Panc1 (cell line): ENCODE results near the gene KRI1. TPM values are rescaled to one million over a fixed set of nuclear protein-coding genes. Genes with fewer than 3 reads are reported as not detected.

Experiments used
- ATAC-seq: fragments of 200-7000 bp; cut with Tn5 transposase; 2 replicates; pipeline ENCODE4 v1.9.1; 2020; ENCODE audit warnings: mild to moderate bottlenecking, moderate library complexity
- BruUV-seq: library from RNA; stranded (reverse); fragments of 400-500 nt; replicated peaks from 2 replicates; lab custom pipeline; 2021; lab: Mats Ljungman, UMichigan
- CTCF ChIA-PET: fragments of 300-600 bp; sonication (Branson Sonifier 250); formaldehyde crosslinking; loops from one replicate; lab custom pipeline; 2022; ENCODE audit warnings: antibody characterized with exemption; lab: Charles Lee
- POLR2A ChIA-PET: fragments of 300-600 bp; sonication (Branson Sonifier 250); formaldehyde crosslinking; loops from one replicate; lab custom pipeline; 2022; ENCODE audit warnings: antibody characterized with exemption; lab: Charles Lee
- DNase-seq: peaks from one replicate; pipeline ENCODE4 v3.0.0-alpha.2; 2010; ENCODE audit warnings: low read depth, low spot score
- H3K27ac ChIP-seq: 2 replicates; pipeline ENCODE4 v1.5.1; 2011; ENCODE audit warnings: mild to moderate bottlenecking, low read length, inconsistent platforms
- H3K27me3 ChIP-seq: fragments of 200-500 bp; sonication (Bioruptor generic); 2 replicates; pipeline ENCODE4 v1.6.0; 2014; ENCODE audit warnings: low read length, inconsistent platforms; ENCODE audit not compliant: control insufficient read depth, insufficient read depth
- H3K36me3 ChIP-seq: fragments of 200-500 bp; sonication (Bioruptor generic); 2 replicates; pipeline ENCODE4 v1.5.1; 2014; ENCODE audit warnings: inconsistent platforms, mild to moderate bottlenecking, low read length, moderate library complexity; ENCODE audit not compliant: control insufficient read depth, insufficient read depth
- H3K4me1 ChIP-seq: 2 replicates; pipeline ENCODE4 v1.5.1; 2011; ENCODE audit warnings: inconsistent platforms, mild to moderate bottlenecking, low read length, moderate library complexity; ENCODE audit not compliant: control insufficient read depth, insufficient read depth
- H3K4me3 ChIP-seq, 2 experiments: 2 replicates each; pipeline ENCODE4 v1.5.1; 2011 to 2012; ENCODE audit warnings: low read depth in 2 of 2, low read length in 2 of 2, mild to moderate bottlenecking in 2 of 2, inconsistent platforms in 1 of 2, moderate library complexity in 1 of 2
- H3K9me3 ChIP-seq: fragments of 200-500 bp; sonication (Bioruptor generic); 2 replicates; pipeline ENCODE4 v1.5.1; 2014; ENCODE audit warnings: low read depth, mild to moderate bottlenecking, inconsistent platforms, low read length, moderate library complexity; ENCODE audit not compliant: control insufficient read depth, insufficient read depth
- POLR2AphosphoS5 ChIP-seq: IDR thresholded peaks from 2 replicates; pipeline ENCODE4 v1.6.1; 2012; ENCODE audit warnings: mild to moderate bottlenecking, low read depth, low read length, moderate library complexity
- REST ChIP-seq, 2 experiments: IDR thresholded peaks; 2 replicates each; pipeline ENCODE4 v1.6.1; 2011 to 2012; ENCODE audit warnings: low read depth in 2 of 2, control low read depth in 1 of 2, low read length in 1 of 2, mild to moderate bottlenecking in 1 of 2, moderate library complexity in 1 of 2; ENCODE audit not compliant: insufficient read depth in 1 of 2
- SIN3A ChIP-seq: IDR thresholded peaks from 2 replicates; pipeline ENCODE4 v1.6.1; 2012; ENCODE audit warnings: low read depth, mild to moderate bottlenecking, low read length, moderate library complexity, borderline replicate concordance; ENCODE audit not compliant: insufficient read depth
- TCF7L2 ChIP-seq: IDR thresholded peaks from 2 replicates; pipeline ENCODE4 v1.6.1; 2011; ENCODE audit warnings: mild to moderate bottlenecking, low read depth, low read length, inconsistent platforms
- in situ Hi-C: cut with HindIII; loops from 2 replicates; pipeline ENCODE4 v1.10.0; 2016; ENCODE audit warnings: low sequenced_read_pairs, low pct_unique_long_range_greater_than_20kb
- intact Hi-C: fragments of 100-400 bp; cut with micrococcal nuclease; formaldehyde crosslinking; loops from one replicate; pipeline ENCODE4 v1.10.0; 2022; ENCODE audit not compliant: unreplicated experiment
- total RNA-seq: library from RNA; stranded (reverse); gene quantifications from one replicate; pipeline ENCODE4 v1.2.1, GENCODE V29; 2021; ENCODE audit not compliant: unreplicated experiment
- TF ChIP-seq, protein P1 (sequence below): fragments of 450-650 bp; IDR thresholded peaks from 2 replicates; pipeline ENCODE4 v1.5.1; 2017; ENCODE audit warnings: mild to moderate bottlenecking

The KRI1 gene
- total RNA-seq, 1 experiment from 2014 or later: 34.5 TPM

DNA sequence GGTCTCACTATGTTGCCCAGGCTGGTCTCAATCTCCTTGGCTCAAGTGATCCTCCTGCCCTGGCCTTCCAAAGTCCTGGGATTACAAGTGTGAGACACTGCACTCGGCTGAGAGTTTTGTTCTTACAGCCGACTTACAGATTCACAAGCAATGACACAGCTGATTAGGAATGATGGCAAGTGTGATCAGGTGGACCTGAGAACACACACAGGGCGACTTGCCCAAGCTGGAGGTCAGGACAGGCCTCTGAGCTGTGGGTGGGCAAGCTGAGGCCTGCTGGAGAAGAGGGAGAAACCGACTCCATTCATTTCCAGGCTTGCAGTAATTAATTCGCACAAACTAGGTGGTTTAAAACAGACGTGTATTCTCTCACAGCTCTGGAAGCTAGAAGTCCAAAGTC is 30.2 kb downstream of the KRI1 start:
- Histone ChIP-seq H3K4me1 (no peaks in the 10 kb centered on the region), H3K27me3 (no peaks in the 10 kb centered on the region), H3K36me3 (no peaks in the 10 kb centered on the region), H3K27ac (no peak overlapping the region), H3K4me3 (no peak overlapping the region), H3K9me3 (no peaks in the 10 kb centered on the region)
- no TSS peak for BruUV-seq
- CTCF ChIA-PET: interaction anchor here (0.6 kb wide), 2 partner anchors 122 to 169 kb away, joined by 3 to 8 read pairs; no protein-coding TSS in a partner anchor
- intact Hi-C loops: no loop called here
- ATAC-seq: no peak
- in situ Hi-C loops: no loop called here
- DNase-seq: no peak
- TF ChIP-seq, protein P1, sequence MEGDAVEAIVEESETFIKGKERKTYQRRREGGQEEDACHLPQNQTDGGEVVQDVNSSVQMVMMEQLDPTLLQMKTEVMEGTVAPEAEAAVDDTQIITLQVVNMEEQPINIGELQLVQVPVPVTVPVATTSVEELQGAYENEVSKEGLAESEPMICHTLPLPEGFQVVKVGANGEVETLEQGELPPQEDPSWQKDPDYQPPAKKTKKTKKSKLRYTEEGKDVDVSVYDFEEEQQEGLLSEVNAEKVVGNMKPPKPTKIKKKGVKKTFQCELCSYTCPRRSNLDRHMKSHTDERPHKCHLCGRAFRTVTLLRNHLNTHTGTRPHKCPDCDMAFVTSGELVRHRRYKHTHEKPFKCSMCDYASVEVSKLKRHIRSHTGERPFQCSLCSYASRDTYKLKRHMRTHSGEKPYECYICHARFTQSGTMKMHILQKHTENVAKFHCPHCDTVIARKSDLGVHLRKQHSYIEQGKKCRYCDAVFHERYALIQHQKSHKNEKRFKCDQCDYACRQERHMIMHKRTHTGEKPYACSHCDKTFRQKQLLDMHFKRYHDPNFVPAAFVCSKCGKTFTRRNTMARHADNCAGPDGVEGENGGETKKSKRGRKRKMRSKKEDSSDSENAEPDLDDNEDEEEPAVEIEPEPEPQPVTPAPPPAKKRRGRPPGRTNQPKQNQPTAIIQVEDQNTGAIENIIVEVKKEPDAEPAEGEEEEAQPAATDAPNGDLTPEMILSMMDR: no peak
- no peak for TF ChIP-seq SIN3A
- no peak for TF ChIP-seq REST (IDR thresholded peaks at IDR 0.05; ENCODE audit: insufficient read depth in 1 of 2, low read depth in 2 of 2, low read length in 1 of 2)
- TF ChIP-seq TCF7L2: no peak
- no peak for TF ChIP-seq POLR2AphosphoS5
- POLR2A ChIA-PET: interaction anchor here (0.6 to 0.7 kb wide), 2 partner anchors 17 to 24 kb away, joined by 4 to 14 read pairs; no protein-coding TSS in a partner anchor

DNA sequence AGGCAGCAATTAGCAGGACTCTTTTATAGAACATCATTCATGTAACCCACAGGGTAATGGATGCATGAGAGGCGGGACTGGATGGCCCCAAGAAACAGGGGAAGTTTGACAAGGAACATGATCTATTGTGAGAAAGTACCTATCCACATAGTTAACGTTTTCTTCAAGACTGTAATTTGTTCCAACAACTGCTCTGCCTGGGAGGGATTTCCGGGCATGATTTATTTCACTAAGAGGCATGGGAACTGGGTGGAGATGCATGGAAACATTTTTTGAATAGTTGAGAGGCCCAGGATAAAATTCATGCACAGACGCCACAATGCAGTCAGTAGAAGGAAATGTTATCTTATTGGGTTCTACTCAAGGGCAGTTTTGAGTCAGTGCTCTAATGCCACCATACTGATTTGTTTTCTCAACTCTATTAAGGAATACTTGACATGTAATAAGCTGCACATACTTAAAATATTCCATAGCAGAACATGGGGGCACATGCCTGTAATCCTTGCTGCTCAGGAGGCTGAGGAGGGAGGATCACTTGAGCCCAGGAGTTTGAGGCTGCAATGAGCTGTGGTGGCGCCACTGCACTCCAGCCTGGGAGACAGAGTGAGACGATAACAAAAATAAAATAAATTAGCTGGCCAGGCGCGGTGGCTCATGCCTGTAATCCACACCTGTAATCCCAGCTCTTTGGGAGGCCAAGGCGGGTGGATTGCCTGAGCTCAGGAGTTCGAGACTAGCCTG is 32.0 kb downstream of the KRI1 start:
- H3K4me3 ChIP-seq: no peak overlapping the region
- no peak for DNase-seq
- no peak overlapping the region for H3K27ac ChIP-seq
- CTCF ChIA-PET: no interaction called here
- H3K4me1 ChIP-seq: no peaks in the 10 kb centered on the region
- no peak for TF ChIP-seq REST (IDR thresholded peaks at IDR 0.05; ENCODE audit: insufficient read depth in 1 of 2, low read depth in 2 of 2, low read length in 1 of 2)
- TF ChIP-seq SIN3A: no peak
- no peak for TF ChIP-seq TCF7L2
- ATAC-seq: no peak
- POLR2A ChIA-PET: no interaction called here
- no peaks in the 10 kb centered on the region for H3K9me3 ChIP-seq
- intact Hi-C loops (no loop called here), in situ Hi-C loops (no loop called here)
- no peaks in the 10 kb centered on the region for H3K27me3 ChIP-seq
- BruUV-seq: no TSS peak
- H3K36me3 ChIP-seq: no peaks in the 10 kb centered on the region
